ENCODE results near the gene NOD1.

The NOD1 gene

GRCh38 chr7:30380294-30380693 is 98.3 kb downstream of the NOD1 start:
- TF ChIP-seq CTCF (IDR thresholded peaks at IDR 0.05): no peak
- H3K27me3 ChIP-seq (ENCODE audit: control insufficient read depth, insufficient read depth, low read length): no peaks in the 10 kb centered on the region
- H3K4me1 ChIP-seq: no peaks in the 10 kb centered on the region
- no peak overlapping the region for H3K9ac ChIP-seq
- H3K9me3 ChIP-seq (ENCODE audit: control insufficient read depth, low read length): no peaks in the 10 kb centered on the region
- no peak overlapping the region for H3K4me2 ChIP-seq (ENCODE audit: low read length)
- no peak overlapping the region for H3K4me3 ChIP-seq (ENCODE audit: low read depth, low read length)
- H3K36me3 ChIP-seq (ENCODE audit: control insufficient read depth, insufficient read depth, low read length): no peaks in the 10 kb centered on the region
- H2AFZ ChIP-seq: no peak overlapping the region
- no peak overlapping the region for H3K27ac ChIP-seq
- no peaks in the 10 kb centered on the region for H3K79me2 ChIP-seq

- Histone ChIP-seq H2AFZ (no peak overlapping the region), H3K79me2 (no peaks in the 10 kb centered on the region), H3K27me3 (ENCODE audit: control insufficient read depth, insufficient read depth, low read length) (no peaks in the 10 kb centered on the region), H3K9me3 (ENCODE audit: control insufficient read depth, low read length) (no peaks in the 10 kb centered on the region), H3K4me2 (ENCODE audit: low read length) (no peak overlapping the region), H3K9ac (no peak overlapping the region), H3K4me3 (ENCODE audit: low read depth, low read length) (no peak overlapping the region), H3K36me3 (ENCODE audit: control insufficient read depth, insufficient read depth, low read length) (no peaks in the 10 kb centered on the region), H3K4me1 (no peaks in the 10 kb centered on the region), H3K27ac (no peak overlapping the region)
- TF ChIP-seq CTCF (IDR thresholded peaks at IDR 0.05): no peak
Measured at GRCh38 chr7:30379741-30380140, 98.8 kb downstream of the NOD1 start.

- no peaks in the 10 kb centered on the region for H3K9me3 ChIP-seq (ENCODE audit: control insufficient read depth, low read length)
- H3K9ac ChIP-seq: no peak overlapping the region
- no peak overlapping the region for H3K4me2 ChIP-seq (ENCODE audit: low read length)
- no peak overlapping the region for H2AFZ ChIP-seq
- no peaks in the 10 kb centered on the region for H3K36me3 ChIP-seq (ENCODE audit: control insufficient read depth, insufficient read depth, low read length)
- no peak overlapping the region for H3K27ac ChIP-seq
- no peaks in the 10 kb centered on the region for H3K4me1 ChIP-seq
- no peak for TF ChIP-seq CTCF (IDR thresholded peaks at IDR 0.05)
- H3K79me2 ChIP-seq: no peaks in the 10 kb centered on the region
- no peaks in the 10 kb centered on the region for H3K27me3 ChIP-seq (ENCODE audit: control insufficient read depth, insufficient read depth, low read length)
- no peak overlapping the region for H3K4me3 ChIP-seq (ENCODE audit: low read depth, low read length)
Measured at GRCh38 chr7:30379131-30379530, 99.5 kb downstream of the NOD1 start.

- Histone ChIP-seq H3K9ac (no peak overlapping the region), H3K4me3 (ENCODE audit: low read depth, low read length) (no peak overlapping the region), H2AFZ (no peak overlapping the region), H3K36me3 (ENCODE audit: control insufficient read depth, insufficient read depth, low read length) (no peaks in the 10 kb centered on the region), H3K4me2 (ENCODE audit: low read length) (no peak overlapping the region), H3K4me1 (no peaks in the 10 kb centered on the region), H3K27me3 (ENCODE audit: control insufficient read depth, insufficient read depth, low read length) (no peaks in the 10 kb centered on the region), H3K9me3 (ENCODE audit: control insufficient read depth, low read length) (no peaks in the 10 kb centered on the region), H3K27ac (no peak overlapping the region), H3K79me2 (no peaks in the 10 kb centered on the region)
- no peak for TF ChIP-seq CTCF (IDR thresholded peaks at IDR 0.05)
Measured at GRCh38 chr7:30378275-30378674, 100.3 kb downstream of the NOD1 start.

Measured in parathyroid adenoma (tissue), 2 donors.